ENCODE data around the gene PWWP2A. TPM values are rescaled to one million over a fixed set of nuclear protein-coding genes. Genes with fewer than 3 reads are reported as not detected.

PWWP2A gene
- total and polyA plus RNA-seq, 2 of the 8 experiments (the other 6 are each of a cell fraction or from before 2014, with no cell fraction given) = 18.5 to 63.0 TPM

DNA sequence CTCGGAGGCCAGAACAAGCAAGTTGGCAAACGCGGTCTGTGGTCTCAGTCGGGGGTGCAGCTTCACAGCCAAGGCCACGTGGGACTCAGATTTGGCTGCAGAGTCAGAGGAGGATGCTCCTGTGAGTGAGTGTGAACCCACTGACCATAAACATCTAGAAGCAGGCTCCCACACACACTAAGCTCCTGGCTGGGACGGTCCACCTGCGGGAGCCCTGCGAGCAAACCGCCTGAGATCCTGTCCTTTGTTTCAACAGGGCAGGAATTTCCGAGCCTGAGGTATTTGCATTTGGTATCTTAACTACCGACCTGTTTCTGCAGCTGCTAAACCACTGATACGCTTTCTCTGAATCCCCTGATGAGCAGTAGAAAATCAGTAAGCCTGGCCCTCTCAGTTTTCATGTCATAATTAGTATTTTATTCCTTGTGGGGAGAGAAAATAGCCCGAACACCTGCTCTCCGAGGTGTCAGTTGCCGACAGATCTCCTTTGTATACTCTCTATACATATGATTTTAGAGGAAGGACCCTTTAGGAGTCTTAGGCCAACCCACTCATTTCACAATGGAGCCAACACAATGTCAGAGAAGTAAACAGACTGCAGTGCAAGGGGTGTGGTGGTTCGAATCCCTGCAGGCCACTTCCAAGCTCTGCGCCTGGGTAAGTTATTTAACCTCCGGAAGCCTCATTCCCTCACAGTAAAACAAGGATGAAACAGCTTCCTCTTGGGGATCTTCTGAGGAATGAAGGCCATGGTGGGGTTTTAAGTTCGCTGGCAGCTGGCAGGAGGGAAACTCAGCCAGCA lies 40.9 kb upstream of the PWWP2A start (continued):
- TF ChIP-seq BRCA1 (IDR thresholded peaks at IDR 0.05; ENCODE audit: low read depth, low read length) (no peak), RFX5 (IDR thresholded peaks at IDR 0.05; ENCODE audit: borderline replicate concordance, low read depth, low read length) (no peak), RXRA (IDR thresholded peaks at IDR 0.05; ENCODE audit: insufficient read depth, low read depth, low read length) (no peak), SP4 (IDR thresholded peaks at IDR 0.05; ENCODE audit: low read length) (no peak), ZNF274 (IDR thresholded peaks at IDR 0.05; ENCODE audit: borderline replicate concordance, extremely low read depth, low read length) (no peak), HDAC6 (IDR thresholded peaks at IDR 0.05; ENCODE audit: low read depth, low read length) (no peak), RBBP5 (IDR thresholded peaks at IDR 0.05; ENCODE audit: borderline replicate concordance, low read depth, low read length) (0 out of 2 replicates have a peak, but pooled peaks have one; percentile 60), TAF7 (optimal IDR thresholded peaks at IDR 0.05; ENCODE audit: borderline replicate concordance, low read depth, low read length) (peak; percentile 52), CREB1 (IDR thresholded peaks at IDR 0.05) (no peak), CHD1 (IDR thresholded peaks at IDR 0.05; ENCODE audit: low read depth, low read length) (no peak), CHD2 (IDR thresholded peaks at IDR 0.05; ENCODE audit: low read length) (peak; percentile 52), SUZ12 (IDR thresholded peaks at IDR 0.05; ENCODE audit: low read length) (no peak), SP2 (IDR thresholded peaks at IDR 0.05; ENCODE audit: low read length) (no peak), TCF12 (IDR thresholded peaks at IDR 0.05; ENCODE audit: low read depth, low read length) (peak; percentile 93), GTF2F1 (IDR thresholded peaks at IDR 0.05; ENCODE audit: borderline replicate concordance, low read depth, low read length) (no peak), POLR2A (IDR thresholded peaks at IDR 0.05; ENCODE audit: control extremely low read depth in 1 of 2, low read depth in 2 of 2, low read length in 2 of 2) (peak; percentile 62 to 77), CEBPB (IDR thresholded peaks at IDR 0.05; ENCODE audit: low read depth, low read length) (0 out of 2 replicates have a peak, but pooled peaks have one; percentile 4), CBX8 (IDR thresholded peaks at IDR 0.05; ENCODE audit: borderline replicate concordance, low read depth, low read length) (no peak), PHF8 (conservative IDR thresholded peaks at IDR 0.05; ENCODE audit: low read depth, low read length) (no peak), CTBP2 (IDR thresholded peaks at IDR 0.05; ENCODE audit: borderline replicate concordance, insufficient read depth, insufficient read length, low read length) (no peak), SAP30 (IDR thresholded peaks at IDR 0.05; ENCODE audit: insufficient read depth, insufficient replicate concordance, low read length) (no peak), SIRT6 (IDR thresholded peaks at IDR 0.05; ENCODE audit: low read length) (no peak), NRF1 (IDR thresholded peaks at IDR 0.05; ENCODE audit: low read depth, low read length) (no peak)
- TF ChIP-seq, protein P1, sequence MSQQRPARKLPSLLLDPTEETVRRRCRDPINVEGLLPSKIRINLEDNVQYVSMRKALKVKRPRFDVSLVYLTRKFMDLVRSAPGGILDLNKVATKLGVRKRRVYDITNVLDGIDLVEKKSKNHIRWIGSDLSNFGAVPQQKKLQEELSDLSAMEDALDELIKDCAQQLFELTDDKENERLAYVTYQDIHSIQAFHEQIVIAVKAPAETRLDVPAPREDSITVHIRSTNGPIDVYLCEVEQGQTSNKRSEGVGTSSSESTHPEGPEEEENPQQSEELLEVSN (IDR thresholded peaks at IDR 0.05) = peak; percentile 66
